ENCODE results near the gene DHX29.

- TF ChIP-seq CTCF (conservative IDR thresholded peaks at IDR 0.05 in 1 of 2, IDR thresholded peaks at IDR 0.05 in 1 of 2; ENCODE audit: low read depth in 1 of 2, low read length in 2 of 2) (no peak), EZH2 (IDR thresholded peaks at IDR 0.05; ENCODE audit: low read length, missing control alignments) (no peak)
Observed at GRCh38 chr5:55226934-55227663, 80.4 kb downstream of the DHX29 start, which contains the start of gene MCIDAS.
